Measurements from ENCODE around the gene SLC25A3. TPM values are rescaled to one million over a fixed set of nuclear protein-coding genes. Genes with fewer than 3 reads are reported as not detected.
"Not testable (repeated sequence)": the region's sequence is repeated elsewhere in the genome, so short reads cannot be mapped to it uniquely, and the experiment has no call there.

Gene SLC25A3
- total RNA-seq (2014; rRNA removed; shearing (Covaris generic)) = 573 and 581 TPM in 2 replicates

DNA sequence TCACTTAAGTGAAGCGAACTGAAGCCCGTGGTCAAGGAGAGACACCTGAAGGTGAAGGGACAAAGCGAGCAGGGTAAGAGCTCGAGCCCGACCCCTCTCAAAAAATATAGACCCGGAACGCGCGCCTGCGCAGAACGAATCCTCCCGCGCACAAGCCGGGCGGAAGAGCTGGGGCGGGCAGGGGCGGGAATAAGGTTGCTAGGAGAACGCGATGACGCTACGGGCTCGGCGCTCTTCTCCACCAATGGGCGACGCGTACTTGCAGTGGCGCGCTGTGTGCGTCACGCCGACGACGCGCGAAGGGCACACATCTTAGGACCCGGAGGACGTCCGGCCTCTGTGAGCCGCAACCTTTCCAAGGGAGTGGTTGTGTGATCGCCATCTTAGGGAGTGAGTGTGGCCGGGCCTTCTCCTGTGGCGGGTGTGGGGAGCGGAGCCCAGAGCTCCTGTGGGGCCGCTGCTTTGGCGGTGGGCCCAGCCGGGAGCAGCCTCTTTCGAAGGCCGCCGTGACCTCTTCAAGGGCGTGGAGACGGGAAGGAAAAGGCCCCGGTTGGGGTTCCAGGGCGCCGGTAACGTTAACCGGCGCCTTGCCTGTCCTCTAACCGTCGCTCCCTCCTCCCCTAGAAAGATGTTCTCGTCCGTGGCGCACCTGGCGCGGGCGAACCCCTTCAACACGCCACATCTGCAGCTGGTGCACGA lies at the start of gene SLC25A3:
Gene SLC25A3 (plus strand): TSS at position 336 of the 699 bp plus-strand sequence. CDS start 293 bp downstream, at position 629.
- DNase-seq (ENCODE audit: low read depth) = peak; percentile 95

DNA sequence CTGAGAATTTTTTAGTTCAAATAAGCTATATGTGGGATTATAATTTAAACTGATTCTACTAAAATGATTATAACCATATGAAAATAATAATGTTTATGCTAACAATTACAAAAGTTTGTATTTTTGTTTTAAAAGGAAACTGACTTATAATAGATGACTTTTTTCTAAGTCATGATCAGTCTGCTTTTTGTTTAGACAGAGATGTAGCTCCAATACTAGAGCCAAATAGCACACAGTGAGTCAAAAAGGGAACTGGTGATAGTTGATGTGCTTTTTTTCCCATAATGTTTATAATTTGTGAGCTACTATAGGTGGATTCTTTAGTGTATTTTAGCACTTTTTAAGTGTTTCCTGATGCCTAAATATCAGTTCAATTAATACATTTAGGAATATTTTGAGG lies 49.8 kb upstream of the SLC25A3 start:
- no peak for DNase-seq (ENCODE audit: low read depth)

DNA sequence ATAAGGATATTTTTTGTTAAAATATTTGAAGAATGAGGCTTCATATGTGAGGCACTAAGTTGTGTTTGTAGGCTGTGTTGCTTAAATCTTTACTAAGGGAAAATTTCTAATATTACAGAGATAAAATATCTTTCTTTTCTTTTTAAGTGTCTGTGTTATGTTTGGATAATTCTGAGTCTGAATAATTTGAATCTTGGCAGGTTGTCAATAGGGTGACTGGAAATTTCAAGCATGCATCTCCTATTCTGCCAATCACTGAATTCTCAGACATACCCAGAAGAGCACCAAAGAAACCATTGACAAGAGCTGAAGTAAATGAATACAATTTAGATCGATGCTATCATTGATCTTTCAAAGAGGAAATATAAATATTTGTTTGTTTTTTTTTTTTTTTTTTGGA lies 48.7 kb upstream of the SLC25A3 start:
- DNase-seq (ENCODE audit: low read depth) = no peak

DNA sequence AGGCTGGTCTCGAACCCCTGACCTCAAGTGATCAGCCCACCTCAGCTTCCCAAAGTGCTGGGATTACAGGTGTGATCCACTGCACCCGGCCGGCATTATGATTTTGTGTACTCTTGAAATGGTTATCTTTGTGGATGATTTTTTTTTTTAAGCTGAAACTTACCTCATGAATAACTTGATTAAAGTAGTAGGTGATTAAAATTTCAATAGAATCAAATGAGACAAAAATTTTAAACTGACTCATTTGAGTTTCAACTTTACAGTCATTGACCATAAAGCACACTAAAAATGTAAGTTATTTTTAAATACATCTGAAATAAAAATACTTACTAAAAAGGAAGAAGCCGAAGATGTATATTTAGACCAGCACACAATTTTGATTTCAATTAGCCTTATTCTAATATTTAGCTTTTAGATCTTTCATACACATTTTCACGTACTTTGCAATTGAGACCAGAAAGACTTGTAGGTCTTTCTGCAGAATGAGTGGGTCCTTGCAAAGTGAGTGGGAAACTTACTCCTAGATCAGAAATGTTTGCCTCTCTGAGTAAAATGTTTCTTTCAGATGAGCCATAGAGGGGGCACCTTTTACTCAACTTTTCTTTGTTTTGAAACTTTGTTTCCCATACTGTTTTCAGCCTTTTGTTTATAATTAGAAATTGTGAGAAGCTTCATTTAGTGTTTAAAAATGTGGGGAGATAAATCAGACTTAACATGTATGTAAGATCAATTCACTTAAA lies 43.9 kb upstream of the SLC25A3 start:
- DNase-seq (ENCODE audit: low read depth) = no peak

DNA sequence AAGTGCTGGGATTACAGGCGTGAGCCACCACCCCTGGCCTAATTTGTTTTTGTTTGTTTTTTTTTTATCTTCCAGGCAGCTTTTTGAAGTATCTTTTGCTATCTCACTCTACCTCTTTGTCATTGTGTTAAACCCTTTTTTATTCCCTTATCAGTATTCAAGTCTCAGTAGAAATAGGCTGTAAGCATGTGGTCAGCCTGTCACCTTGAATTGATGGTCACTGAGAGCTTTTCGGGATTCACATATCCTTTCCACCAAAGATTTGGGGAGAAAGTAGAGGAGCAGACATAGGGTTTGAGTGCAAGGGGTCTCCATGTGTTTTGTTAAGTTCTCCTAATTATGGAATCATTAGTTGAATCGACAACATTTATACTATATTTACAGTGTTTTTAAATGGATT lies 41.7 kb upstream of the SLC25A3 start:
- no peak for DNase-seq (ENCODE audit: low read depth)

DNA sequence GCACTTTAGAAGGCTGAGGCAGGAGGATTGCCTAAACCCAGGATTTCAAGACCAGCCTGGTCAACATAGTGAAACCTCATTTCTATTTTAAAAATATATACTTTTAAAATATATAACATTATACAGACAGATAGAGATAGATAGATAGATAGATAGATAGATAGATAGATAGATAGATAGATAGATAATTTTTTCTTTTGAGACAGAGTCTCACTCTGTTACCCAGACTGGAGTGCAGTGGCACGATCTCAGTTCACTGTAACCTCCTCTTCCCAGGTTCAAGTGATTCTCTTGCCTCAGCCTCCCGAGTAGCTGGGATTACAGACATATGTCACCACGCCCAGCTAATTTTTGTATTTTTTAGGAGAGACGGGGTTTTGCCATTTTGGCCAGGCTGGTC lies 35.4 kb upstream of the SLC25A3 start:
- not testable (repeated sequence) for DNase-seq (ENCODE audit: low read depth)

DNA sequence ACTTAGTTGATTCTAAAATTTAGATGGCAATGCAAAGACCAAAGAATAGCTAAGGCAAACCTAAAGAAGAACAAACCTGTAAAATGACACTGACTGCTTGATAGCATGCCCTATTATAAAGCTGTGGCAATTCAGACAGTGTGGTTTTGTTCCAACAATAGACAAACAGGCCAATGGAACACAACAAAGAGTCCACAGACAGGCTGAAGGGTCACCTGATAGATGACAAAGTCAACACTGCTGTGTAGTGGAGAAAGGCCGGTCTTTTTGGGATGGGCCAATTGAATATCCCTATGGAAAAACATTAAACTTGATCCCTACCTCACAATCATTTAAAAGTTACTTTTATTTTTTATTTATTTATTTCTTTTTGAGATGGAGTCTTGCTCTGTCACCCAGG lies 33.8 kb upstream of the SLC25A3 start:
- no peak for DNase-seq (ENCODE audit: low read depth)

DNA sequence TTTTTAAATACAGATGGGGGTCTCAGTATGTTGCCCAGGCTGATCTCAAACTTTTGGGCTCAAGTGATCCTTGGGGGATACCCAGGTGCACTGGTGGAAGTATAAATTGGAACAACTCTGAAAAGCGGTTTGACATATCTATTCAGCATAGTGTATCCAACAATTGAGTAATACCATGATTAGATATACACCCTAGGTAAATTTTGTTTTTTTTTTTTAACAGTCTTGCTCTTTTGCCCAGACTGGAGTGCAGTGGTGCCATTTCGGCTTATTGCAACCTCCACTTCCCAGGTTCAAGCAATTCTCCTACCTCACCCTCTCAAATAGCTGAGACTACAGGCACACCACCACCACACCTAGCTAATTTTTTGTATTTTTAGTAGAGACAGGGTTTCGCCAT lies 31.6 kb upstream of the SLC25A3 start:
- DNase-seq (ENCODE audit: low read depth) = no peak

DNA sequence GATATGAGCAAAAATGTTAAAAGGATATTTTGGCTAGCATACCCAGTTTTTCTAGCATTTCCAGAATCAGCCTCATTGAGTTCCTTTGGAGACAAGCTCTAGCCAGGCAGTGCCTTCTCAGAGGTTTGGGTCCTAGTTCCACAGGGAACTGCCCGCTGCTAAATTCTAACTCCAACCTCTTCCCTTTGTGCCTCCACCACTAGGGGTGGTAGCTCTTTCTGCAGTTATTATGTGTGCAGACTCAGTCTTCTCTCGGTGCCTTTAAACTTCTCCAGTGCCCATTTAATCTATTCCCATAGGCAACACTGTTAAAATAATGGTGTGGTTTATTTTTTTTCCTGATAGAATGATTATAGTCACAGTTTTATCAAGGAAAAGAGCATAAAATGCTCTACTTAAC lies 21.5 kb upstream of the SLC25A3 start:
- DNase-seq (ENCODE audit: low read depth) = no peak

DNA sequence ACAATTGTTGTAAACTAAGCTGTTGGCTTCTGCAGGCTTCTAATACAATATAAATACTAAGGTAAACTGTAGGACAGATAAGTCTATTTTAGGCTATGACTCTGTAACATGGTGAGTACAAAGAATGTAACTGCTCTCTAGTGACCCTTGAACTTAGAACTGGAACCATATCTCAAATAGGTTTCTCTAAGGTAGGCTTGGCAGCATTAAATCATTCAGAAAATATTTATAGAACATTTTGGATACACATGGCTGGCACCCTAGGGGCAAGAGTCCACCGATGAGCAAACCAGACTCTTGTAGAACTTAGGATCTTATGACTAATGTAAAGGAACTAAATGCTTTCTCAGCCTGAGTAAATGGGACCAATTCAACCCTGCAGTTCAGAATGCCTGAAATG lies 19.4 kb upstream of the SLC25A3 start:
- no peak for DNase-seq (ENCODE audit: low read depth)

DNA sequence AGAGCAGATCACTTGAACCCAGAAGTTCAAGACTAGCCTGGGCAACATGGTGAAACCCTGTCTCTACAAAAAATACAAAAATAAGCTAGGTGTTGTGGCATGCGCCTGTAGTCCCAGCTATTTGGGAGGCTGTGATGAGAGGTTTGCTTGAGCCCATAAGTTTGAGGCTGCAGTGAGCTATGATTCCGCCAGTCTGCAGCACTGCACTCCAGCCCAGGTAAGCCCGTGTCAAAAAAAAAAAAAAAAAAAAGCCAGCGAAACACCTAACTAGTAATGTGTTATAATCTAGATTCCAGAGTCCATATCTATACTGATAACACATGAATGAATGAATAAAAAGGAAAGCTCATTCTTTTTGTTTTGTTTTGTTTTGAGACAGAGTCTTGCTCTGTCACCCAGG lies 18.5 kb upstream of the SLC25A3 start:
- no peak for DNase-seq (ENCODE audit: low read depth)

DNA sequence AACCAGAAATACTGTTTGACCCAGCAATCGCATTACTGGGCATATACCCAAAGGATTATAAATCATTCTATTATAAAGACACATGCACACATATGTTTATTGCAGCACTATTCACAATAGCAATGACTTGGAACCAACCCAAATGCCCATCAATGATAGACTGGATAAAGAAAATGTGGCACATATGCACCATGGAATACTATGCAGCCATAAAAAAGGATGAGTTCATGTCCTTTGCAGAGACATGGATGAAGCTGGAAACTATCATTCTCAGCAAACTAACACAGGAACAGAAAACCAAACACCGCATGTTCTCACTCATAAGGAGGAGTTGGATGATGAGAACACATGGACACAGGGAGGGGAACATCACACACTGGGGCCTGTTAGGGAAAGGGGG lies 16.7 kb upstream of the SLC25A3 start:
- not testable (repeated sequence) for DNase-seq (ENCODE audit: low read depth)

DNA sequence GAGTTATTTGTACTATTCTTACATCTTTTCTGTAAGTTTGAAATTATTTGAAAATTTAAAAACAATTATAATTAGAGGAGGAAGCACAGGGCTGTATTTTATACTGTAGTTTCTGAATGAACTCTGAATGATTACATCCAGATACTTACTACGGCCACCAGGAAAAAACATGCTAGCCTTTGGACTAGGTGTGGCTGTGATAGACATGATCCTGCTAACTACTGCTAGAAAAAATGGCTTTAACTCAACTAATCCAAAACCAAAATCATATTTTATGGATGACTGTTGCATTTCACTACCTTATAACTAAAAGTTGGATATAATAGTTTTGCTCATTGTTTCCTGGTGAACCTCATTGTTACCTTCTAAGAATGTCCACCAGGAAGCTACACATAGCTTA lies 15.1 kb upstream of the SLC25A3 start:
- no peak for DNase-seq (ENCODE audit: low read depth)

DNA sequence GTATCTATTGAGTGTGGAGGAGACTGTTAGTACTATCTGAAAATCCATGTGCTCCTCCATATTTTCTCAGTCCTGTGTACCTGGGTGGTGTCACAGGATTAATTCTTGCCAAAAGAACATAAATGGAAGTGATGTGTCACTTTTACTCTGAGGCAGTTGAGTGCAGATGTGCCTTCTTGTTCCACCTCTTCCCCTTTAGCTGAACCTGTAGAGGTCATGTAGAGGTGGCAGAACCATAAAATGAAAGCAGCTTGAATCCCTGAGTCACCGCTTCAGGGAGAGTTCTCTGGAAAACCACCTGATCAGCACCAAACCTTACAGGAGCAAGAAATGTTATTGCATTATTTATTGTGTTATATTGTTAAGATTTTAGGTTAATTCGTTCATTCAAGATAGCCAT lies 14.7 kb upstream of the SLC25A3 start:
- DNase-seq (ENCODE audit: low read depth) = no peak

DNA sequence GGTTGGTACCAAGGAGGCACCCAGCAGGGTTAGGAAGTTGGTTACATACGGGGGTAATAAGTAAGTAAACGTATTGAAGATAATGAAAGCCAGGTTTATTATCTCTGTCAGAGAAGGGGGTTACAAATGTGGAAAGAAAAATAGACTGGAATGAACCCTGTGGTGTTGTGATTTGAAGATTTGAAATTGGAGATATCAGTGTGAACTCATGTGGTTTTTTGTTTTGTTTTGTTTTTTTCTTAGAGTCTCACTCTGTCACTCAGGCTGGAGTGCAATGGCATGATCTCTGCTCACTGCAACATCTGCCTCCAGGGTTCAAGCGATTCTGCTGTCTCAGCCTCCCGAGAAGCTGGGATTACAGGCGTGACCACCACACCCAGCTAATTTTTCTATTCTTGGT lies 14.1 kb upstream of the SLC25A3 start:
- DNase-seq (ENCODE audit: low read depth) = no peak

DNA sequence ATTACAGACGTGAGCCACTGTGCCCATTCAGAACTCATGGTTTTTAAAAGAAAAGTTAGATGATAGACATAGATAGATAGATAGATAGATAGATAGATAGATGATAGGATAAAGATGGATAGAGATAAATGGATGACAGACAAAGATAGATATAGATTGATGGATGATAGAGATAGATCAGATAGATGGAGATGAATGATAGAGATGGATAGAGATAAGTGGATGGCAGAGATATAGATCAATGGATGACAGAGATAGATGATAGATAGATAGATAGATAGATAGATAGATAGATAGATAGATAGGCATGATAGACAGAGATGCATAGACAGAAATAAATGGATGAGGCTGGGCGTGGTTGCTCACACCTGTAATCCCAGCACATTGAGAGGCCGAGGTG lies 13.7 kb upstream of the SLC25A3 start:
- no peak for DNase-seq (ENCODE audit: low read depth)

DNA sequence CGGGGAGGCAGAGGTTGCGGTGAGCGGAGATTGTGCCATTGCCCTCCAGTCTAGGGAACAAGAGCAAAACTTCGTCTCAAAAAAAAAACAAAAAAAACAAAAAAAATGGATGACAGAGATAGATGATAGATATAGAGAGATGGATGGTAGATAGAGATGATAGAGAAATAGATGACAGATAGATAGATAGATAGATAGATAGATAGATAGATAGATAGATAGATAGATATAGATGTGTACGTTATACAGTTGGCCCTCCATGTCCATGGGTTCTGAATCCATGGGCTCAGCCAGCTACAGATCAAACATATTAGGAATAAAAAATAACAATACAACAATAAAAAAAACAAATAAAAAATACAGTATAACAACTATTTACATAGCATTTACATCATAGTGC lies 12.8 kb upstream of the SLC25A3 start:
- no peak for DNase-seq (ENCODE audit: low read depth)

DNA sequence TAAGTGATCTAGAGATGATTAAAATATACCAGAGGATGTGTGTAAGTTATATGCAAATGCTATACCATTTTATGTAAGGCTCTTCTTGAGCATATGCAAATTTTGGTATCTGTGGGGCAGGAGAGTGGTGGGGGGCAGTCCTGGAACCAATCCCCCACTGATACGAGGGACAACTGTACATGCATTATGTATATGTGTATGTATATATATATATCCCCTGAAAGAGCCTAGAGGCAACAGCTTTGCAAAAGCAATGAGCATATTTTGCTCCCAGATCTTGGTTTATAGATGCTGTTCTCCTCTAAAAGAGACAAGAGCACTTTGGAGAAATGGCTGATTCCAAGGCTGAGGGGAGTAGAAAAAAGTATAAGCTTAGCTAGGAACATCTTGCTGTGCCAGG lies 12.4 kb upstream of the SLC25A3 start:
- DNase-seq (ENCODE audit: low read depth) = no peak

DNA sequence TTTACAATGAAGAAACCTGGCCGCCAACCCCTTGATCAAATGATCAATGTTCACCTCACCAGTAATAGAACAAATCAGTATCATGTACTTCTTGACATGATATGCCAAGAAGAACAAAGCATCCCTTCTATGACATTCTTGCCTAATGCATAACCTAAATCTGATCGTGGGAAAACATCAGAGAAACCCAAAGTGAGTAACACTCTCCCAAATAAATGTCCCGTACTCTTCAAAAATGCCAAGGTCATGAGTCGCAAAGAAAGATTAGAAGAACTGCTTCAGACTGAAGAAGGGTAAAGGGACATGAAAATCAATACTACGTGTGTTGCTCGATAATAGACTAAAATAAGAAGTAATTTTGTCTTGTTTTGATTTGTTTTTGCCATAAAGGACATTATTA lies 11.4 kb upstream of the SLC25A3 start:
- DNase-seq (ENCODE audit: low read depth) = no peak

DNA sequence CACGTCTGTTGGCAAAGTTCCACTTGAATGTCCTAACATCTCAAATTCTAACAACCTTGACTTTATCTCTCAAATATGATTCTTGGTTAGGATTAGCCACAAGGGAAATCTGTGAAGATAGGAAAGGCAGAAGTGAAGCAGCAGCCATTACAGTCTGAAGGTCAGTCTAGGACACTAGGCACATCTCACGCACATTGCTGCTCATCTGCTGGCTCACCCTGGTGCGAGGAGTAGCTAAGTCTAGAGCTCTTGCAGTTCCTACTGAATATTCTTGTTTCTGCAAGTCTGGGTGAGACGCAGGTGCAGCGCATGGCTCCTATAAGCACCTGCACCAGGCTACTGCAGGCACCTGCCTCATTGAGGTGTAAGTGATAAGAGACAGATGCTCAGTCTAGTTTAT lies 6.4 kb upstream of the SLC25A3 start:
- DNase-seq (ENCODE audit: low read depth) = no peak

DNA sequence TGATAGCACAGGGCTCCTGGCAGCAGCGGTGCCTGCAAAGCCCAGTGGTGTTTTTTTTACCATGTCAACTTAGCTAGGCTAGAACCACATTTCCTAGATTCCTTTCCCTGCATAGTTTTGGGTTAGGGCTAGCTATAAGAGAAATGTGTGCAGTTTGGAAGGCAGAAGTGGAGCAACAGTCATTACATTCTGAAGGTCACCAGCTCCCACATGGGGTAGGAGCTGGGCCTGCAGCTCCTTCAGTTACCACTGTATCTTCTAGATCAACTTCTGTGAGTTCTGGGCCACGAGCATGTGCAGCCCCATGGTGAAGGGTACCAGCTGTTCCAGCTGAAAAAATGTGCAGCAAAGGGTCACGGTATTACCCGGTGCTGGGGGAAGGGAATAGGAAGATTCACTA lies 2.3 kb upstream of the SLC25A3 start:
- no peak for DNase-seq (ENCODE audit: low read depth)

DNA sequence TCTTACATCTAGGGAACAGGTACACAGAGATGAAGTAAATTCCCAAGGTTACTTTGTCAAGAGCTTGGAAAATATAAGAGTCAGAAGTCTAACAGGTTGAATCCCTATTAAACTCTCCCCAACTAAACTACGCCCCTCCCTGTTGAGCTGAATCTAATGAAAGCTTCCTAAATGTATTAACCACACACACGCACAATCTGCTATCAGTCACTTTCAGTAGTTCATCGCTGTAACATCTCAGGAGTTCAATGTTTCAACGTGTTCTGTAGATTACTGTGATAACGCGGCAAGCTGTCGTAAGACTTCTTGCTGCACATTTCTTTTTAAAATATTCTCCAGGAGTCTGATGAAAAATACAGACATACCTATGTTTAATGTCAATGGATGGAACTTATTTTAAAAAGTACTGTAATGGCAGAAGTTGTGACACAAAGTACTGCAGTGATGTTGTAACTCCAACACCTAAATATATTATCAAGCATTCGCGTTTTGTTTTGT lies 612 bp upstream of the SLC25A3 start:
- peak; percentile 24 for DNase-seq (ENCODE audit: low read depth)

DNA sequence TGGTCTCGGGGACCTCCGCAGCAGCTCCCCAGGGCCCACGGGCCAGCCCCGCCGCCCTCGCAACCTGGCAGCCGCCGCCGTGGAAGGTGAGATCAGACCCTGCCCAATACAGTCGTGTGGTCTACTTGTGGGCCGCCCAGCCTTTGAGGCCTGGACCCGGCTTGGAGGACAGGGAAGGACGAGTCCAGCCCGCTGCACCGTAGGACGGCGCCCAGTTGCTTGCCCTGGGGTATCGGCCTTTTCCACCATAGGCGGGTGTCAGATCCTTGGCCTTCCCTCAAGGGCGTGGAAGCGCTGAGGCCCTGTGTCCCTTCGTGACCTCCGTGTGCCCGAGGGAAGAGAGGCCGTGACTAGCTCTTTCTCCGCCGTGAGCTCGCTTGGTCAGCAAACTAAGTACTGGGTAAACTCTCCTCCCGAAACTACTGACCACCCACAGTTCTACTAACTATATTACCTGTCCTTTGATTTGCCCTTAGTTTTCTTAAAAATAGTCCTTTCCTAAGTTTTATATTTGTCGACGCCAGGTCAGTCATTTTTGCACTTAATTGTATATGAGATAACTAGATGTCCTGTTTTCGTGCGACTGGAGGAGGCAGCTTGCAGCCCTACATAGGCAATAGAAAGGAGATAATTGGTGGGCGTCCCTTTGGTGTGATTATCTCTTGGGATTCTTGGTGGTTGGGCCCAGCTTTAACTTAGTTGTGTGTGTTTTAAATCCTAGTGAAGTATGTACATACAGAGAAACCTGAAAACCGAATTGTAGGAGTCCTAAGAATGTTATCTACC lies 757 bp downstream of the SLC25A3 start:
- DNase-seq (ENCODE audit: low read depth) = peak; percentile 48

All from RPMI7951 (cell line).